ENCODE results near the gene RASAL1. TPM values are rescaled to one million over a fixed set of nuclear protein-coding genes. Genes with fewer than 3 reads are reported as not detected.

The RASAL1 gene
- polyA plus RNA-seq, 1 donor (not counting 4 experiments of a cell fraction or from before 2014, with no cell fraction given), result 0.05 TPM

- dilution Hi-C loops (cut with MboI; ENCODE audit: extremely low pct_ligation_motif_present, low sequenced_read_pairs), result no loop called here
- TF ChIP-seq EZH2 (IDR thresholded peaks at IDR 0.05; ENCODE audit: low read length) (no peak), CTCF (optimal IDR thresholded peaks at IDR 0.05 in 1 of 3, IDR thresholded peaks at IDR 0.05 in 1 of 3, conservative IDR thresholded peaks at IDR 0.05 in 1 of 3; ENCODE audit: extremely low read depth in 1 of 3, insufficient read depth in 2 of 3, low read length in 3 of 3) (no peak)
- Histone ChIP-seq H3K9ac (ENCODE audit: control insufficient read depth, extremely low read depth, insufficient read depth, low read length) (no peak overlapping the region), H3K36me3 (ENCODE audit: control insufficient read depth in 2 of 2, extremely low read depth in 1 of 2, insufficient read depth in 2 of 2, low read length in 2 of 2) (no peaks in the 10 kb centered on the region), H3K27ac (ENCODE audit: control insufficient read depth, insufficient read depth, low read length) (no peak overlapping the region), H3K4me3 (ENCODE audit: control insufficient read depth in 2 of 3, extremely low read depth in 1 of 3, insufficient read depth in 2 of 3, low read depth in 1 of 3, low read length in 3 of 3) (no peak overlapping the region), H3K4me1 (ENCODE audit: control insufficient read depth, extremely low read depth, insufficient read depth, low read length) (no peaks in the 10 kb centered on the region), H4K20me1 (ENCODE audit: control insufficient read depth, extremely low read depth, insufficient read depth, low read length) (no peaks in the 10 kb centered on the region), H3K79me2 (ENCODE audit: control insufficient read depth, insufficient read depth, low read length) (no peaks in the 10 kb centered on the region), H3K9me3 (ENCODE audit: control insufficient read depth, low read depth, low read length) (no peaks in the 10 kb centered on the region), H3K9me1 (ENCODE audit: control insufficient read depth, extremely low read depth, insufficient read depth, low read length) (no peaks in the 10 kb centered on the region), H2AFZ (ENCODE audit: control insufficient read depth, low read length) (no peak overlapping the region), H3K4me2 (ENCODE audit: control insufficient read depth, extremely low read depth, insufficient read depth, low read depth, low read length) (no peak overlapping the region), H3K27me3 (ENCODE audit: control insufficient read depth, extremely low read depth, insufficient read depth, low read length) (peaks cover 11% of the 10 kb centered on the region)
- DNase-seq (ENCODE audit: low read depth, low spot score) (no peak), FAIRE-seq (no peak)
These were observed 20.0 kb downstream of the RASAL1 start for GRCh38 chr12:113115455-113116126.

GRCh38 chr12:113114447-113115178, 20.9 kb downstream of the RASAL1 start:
- H3K4me1 ChIP-seq (ENCODE audit: control insufficient read depth, extremely low read depth, insufficient read depth, low read length), result no peaks in the 10 kb centered on the region
- TF ChIP-seq CTCF (optimal IDR thresholded peaks at IDR 0.05 in 1 of 3, IDR thresholded peaks at IDR 0.05 in 1 of 3, conservative IDR thresholded peaks at IDR 0.05 in 1 of 3; ENCODE audit: extremely low read depth in 1 of 3, insufficient read depth in 2 of 3, low read length in 3 of 3), result no peak
- no peak for TF ChIP-seq EZH2 (IDR thresholded peaks at IDR 0.05; ENCODE audit: low read length)

More at GRCh38 chr12:113114447-113115178, 20.9 kb downstream of the RASAL1 start:
- H3K4me2 ChIP-seq (ENCODE audit: control insufficient read depth, extremely low read depth, insufficient read depth, low read depth, low read length), result no peak overlapping the region
- H3K9me3 ChIP-seq (ENCODE audit: control insufficient read depth, low read depth, low read length), result no peaks in the 10 kb centered on the region
- peaks cover 11% of the 10 kb centered on the region for H3K27me3 ChIP-seq (ENCODE audit: control insufficient read depth, extremely low read depth, insufficient read depth, low read length)
- H3K27ac ChIP-seq (ENCODE audit: control insufficient read depth, insufficient read depth, low read length), result no peak overlapping the region
- no peaks in the 10 kb centered on the region for H4K20me1 ChIP-seq (ENCODE audit: control insufficient read depth, extremely low read depth, insufficient read depth, low read length)
- no peaks in the 10 kb centered on the region for H3K36me3 ChIP-seq (ENCODE audit: control insufficient read depth in 2 of 2, extremely low read depth in 1 of 2, insufficient read depth in 2 of 2, low read length in 2 of 2)
- H3K4me3 ChIP-seq (ENCODE audit: control insufficient read depth in 2 of 3, extremely low read depth in 1 of 3, insufficient read depth in 2 of 3, low read depth in 1 of 3, low read length in 3 of 3), result no peak overlapping the region
- no peaks in the 10 kb centered on the region for H3K9me1 ChIP-seq (ENCODE audit: control insufficient read depth, extremely low read depth, insufficient read depth, low read length)
- no peak overlapping the region for H2AFZ ChIP-seq (ENCODE audit: control insufficient read depth, low read length)
- DNase-seq (ENCODE audit: low read depth, low spot score), result no peak
- FAIRE-seq, result no peak
- dilution Hi-C loops (cut with MboI; ENCODE audit: extremely low pct_ligation_motif_present, low sequenced_read_pairs), result no loop called here
- no peaks in the 10 kb centered on the region for H3K79me2 ChIP-seq (ENCODE audit: control insufficient read depth, insufficient read depth, low read length)
- no peak overlapping the region for H3K9ac ChIP-seq (ENCODE audit: control insufficient read depth, extremely low read depth, insufficient read depth, low read length)

Data from keratinocyte (primary cell).